HCT116 (cell line): ENCODE measurements around the gene BCL7A. TPM values are rescaled to one million over a fixed set of nuclear protein-coding genes. Genes with fewer than 3 reads are reported as not detected.
"Not testable (repeated sequence)": the region's sequence is repeated elsewhere in the genome, so short reads cannot be mapped to it uniquely, and the experiment has no call there.

Source experiments
- ATAC-seq: fragments of 200-7000 bp; cut with Tn5 transposase; 2 replicates; pipeline ENCODE4 v1.9.1; 2020; ENCODE audit warnings: mild to moderate bottlenecking, moderate library complexity
- BruUV-seq: library from RNA; stranded (reverse); fragments of 400-500 nt; replicated peaks from 2 replicates; lab custom pipeline; 2021; lab: Mats Ljungman, UMichigan
- CTCF ChIA-PET: fragments of 300-600 bp; sonication (Branson Sonifier 250); formaldehyde crosslinking; loops from one replicate; lab custom pipeline; 2021; ENCODE audit warnings: antibody characterized with exemption; lab: Charles Lee
- POLR2A ChIA-PET: fragments of 300-600, 350-600 bp; sonication (Branson Sonifier 250); formaldehyde crosslinking; loops from one replicate; lab custom pipeline; 2021; ENCODE audit warnings: antibody characterized with exemption; lab: Charles Lee
- RAD21 ChIA-PET, 2 experiments: fragments of 300-600 bp; sonication (Branson Sonifier 250); formaldehyde crosslinking; loops; one replicate each; lab custom pipeline; 2023; ENCODE audit warnings: low total read pairs in 2 of 2; ENCODE audit not compliant: uncharacterized antibody in 2 of 2, unreplicated experiment in 2 of 2, low non-redundant PET in 1 of 2; lab: Charles Lee
- DNase-seq: peaks from one replicate; pipeline ENCODE4 v3.0.0-alpha.2; 2010; ENCODE audit warnings: low read depth, low spot score
- H2AFZ ChIP-seq: fragments of 200-600 bp; shearing (Covaris generic), sonication (generic); 2 replicates; pipeline ENCODE4 v1.6.1; 2017; ENCODE audit warnings: low read depth, mixed run types, mixed read lengths, antibody characterized with exemption, low read length; ENCODE audit not compliant: poor library complexity, severe bottlenecking
- H3K27ac ChIP-seq: 2 replicates; pipeline ENCODE4 v1.5.1; 2012; ENCODE audit warnings: low read depth, low read length
- H3K27me3 ChIP-seq: fragments of 200-600 bp; sonication (generic); 2 replicates; pipeline ENCODE4 v1.6.1; 2016; ENCODE audit warnings: mixed run types, low read length, mixed read lengths; ENCODE audit not compliant: insufficient read depth
- H3K36me3 ChIP-seq, 2 experiments: fragments of 200-500 bp in 1 of 2; fragments of 200-600 bp in 1 of 2; sonication (Bioruptor generic) in 1 of 2; sonication (generic) in 1 of 2; 2 replicates each; pipeline versions ENCODE4 v1.5.1 to v1.6.1; 2014 to 2016; ENCODE audit warnings: low read length in 2 of 2, inconsistent platforms in 1 of 2, mixed read lengths in 1 of 2, mixed run types in 1 of 2; ENCODE audit not compliant: insufficient read depth in 2 of 2, control insufficient read depth in 1 of 2
- H3K4me1 ChIP-seq, 2 experiments: fragments of 200-600 bp in 1 of 2; sonication (generic) in 1 of 2; 2 replicates each; pipeline versions ENCODE4 v1.5.1 to v1.6.1; 2012 to 2017; ENCODE audit warnings: low read length in 2 of 2, inconsistent platforms in 1 of 2, mild to moderate bottlenecking in 1 of 2, mixed read lengths in 1 of 2, mixed run types in 1 of 2, moderate library complexity in 1 of 2; ENCODE audit not compliant: insufficient read depth in 2 of 2, control insufficient read depth in 1 of 2
- H3K4me2 ChIP-seq: fragments of 200-600 bp; sonication (generic); 2 replicates; pipeline ENCODE4 v1.6.1; 2017; ENCODE audit warnings: mixed run types, low read length, mixed read lengths
- H3K4me3 ChIP-seq, 2 experiments: fragments of 200-600 bp in 1 of 2; sonication (generic) in 1 of 2; replicated peaks in 1 of 2; 2 replicates each; pipeline ENCODE4 v1.5.1; 2011 to 2016; ENCODE audit warnings: low read length in 2 of 2, control low read depth in 1 of 2, low read depth in 1 of 2, mild to moderate bottlenecking in 1 of 2, mixed read lengths in 1 of 2, mixed run types in 1 of 2
- H3K79me2 ChIP-seq: fragments of 200-600 bp; sonication (generic); 2 replicates; pipeline ENCODE4 v1.6.1; 2017; ENCODE audit warnings: mild to moderate bottlenecking, mixed run types, low read length, moderate library complexity, mixed read lengths; ENCODE audit not compliant: insufficient read depth
- H3K9ac ChIP-seq: fragments of 200-600 bp; sonication (generic); 2 replicates; pipeline ENCODE4 v1.6.1; 2016; ENCODE audit warnings: low read length, mixed read lengths
- H3K9me2 ChIP-seq: fragments of 200-600 bp; sonication (generic), shearing (Covaris generic); 2 replicates; pipeline ENCODE4 v1.6.1; 2017; ENCODE audit warnings: mixed run types, mild to moderate bottlenecking, moderate library complexity; ENCODE audit not compliant: insufficient read depth
- H3K9me3 ChIP-seq, 2 experiments: fragments of 200-500 bp in 1 of 2; fragments of 200-600 bp in 1 of 2; sonication (Bioruptor generic) in 1 of 2; sonication (generic) in 1 of 2; 2 replicates each; pipeline ENCODE4 v1.6.1; 2014 to 2017; ENCODE audit warnings: low read length in 2 of 2, mixed read lengths in 2 of 2, inconsistent platforms in 1 of 2, low read depth in 1 of 2, mild to moderate bottlenecking in 1 of 2, mixed run types in 1 of 2, moderate library complexity in 1 of 2; ENCODE audit not compliant: control insufficient read depth in 1 of 2, insufficient read depth in 1 of 2
- H4K20me1 ChIP-seq: fragments of 200-600 bp; sonication (generic), shearing (Covaris generic); 2 replicates; pipeline ENCODE4 v1.6.1; 2017; ENCODE audit warnings: mixed run types, mild to moderate bottlenecking, moderate library complexity; ENCODE audit not compliant: insufficient read depth
- EGR1 ChIP-seq: IDR thresholded peaks from 2 replicates; pipeline ENCODE4 v1.6.1; 2012; ENCODE audit warnings: low read depth
- EZH2phosphoT487 ChIP-seq: fragments of 200-600 bp; IDR thresholded peaks from 2 replicates; pipeline ENCODE4 v1.6.1; 2018; ENCODE audit warnings: antibody characterized with exemption, borderline replicate concordance
- JUND ChIP-seq: IDR thresholded peaks from 2 replicates; pipeline ENCODE4 v1.6.1; 2012
- POLR2A ChIP-seq: IDR thresholded peaks from 2 replicates; pipeline ENCODE4 v1.7.0; 2011; ENCODE audit warnings: borderline replicate concordance; ENCODE audit not compliant: insufficient read depth, insufficient read length; ENCODE audit errors: extremely low read depth
- POLR2AphosphoS5 ChIP-seq: IDR thresholded peaks from 2 replicates; pipeline ENCODE4 v1.6.1; 2011; ENCODE audit warnings: mild to moderate bottlenecking, low read depth, low read length, moderate library complexity
- SP1 ChIP-seq: IDR thresholded peaks from 2 replicates; pipeline ENCODE4 v1.6.1; 2012; ENCODE audit warnings: low read depth
- TCF7L2 ChIP-seq: IDR thresholded peaks from 2 replicates; pipeline ENCODE4 v1.7.0; 2011; ENCODE audit warnings: borderline replicate concordance, inconsistent platforms; ENCODE audit not compliant: insufficient read depth, insufficient read length; ENCODE audit errors: extremely low read depth
- ZFX ChIP-seq: fragments of 450-650 bp; IDR thresholded peaks from 2 replicates; pipeline ENCODE4 v1.6.1; 2017
- ZNF274 ChIP-seq: fragments of 200-500 bp; sonication (Bioruptor generic); IDR thresholded peaks from 2 replicates; pipeline ENCODE4 v1.6.1; 2014; ENCODE audit warnings: mild to moderate bottlenecking, low read depth, low read length, inconsistent platforms
- intact Hi-C: fragments of 100-400 bp; cut with micrococcal nuclease; formaldehyde crosslinking; loops from 2 replicates; pipeline ENCODE4 v1.10.0; 2022
- total RNA-seq: library from RNA; stranded (reverse); gene quantifications from one replicate; pipeline ENCODE4 v1.2.1, GENCODE V29; 2021; ENCODE audit not compliant: unreplicated experiment
- TF ChIP-seq, protein P1 (sequence below): IDR thresholded peaks from 2 replicates; pipeline ENCODE4 v1.6.1; 2012
- TF ChIP-seq, protein P2 (sequence below): IDR thresholded peaks from 2 replicates; pipeline ENCODE4 v1.6.1; 2011; ENCODE audit warnings: mild to moderate bottlenecking, low read length, moderate library complexity; ENCODE audit not compliant: insufficient replicate concordance; ENCODE audit errors: extremely low read depth
- TF ChIP-seq, protein P3 (sequence below), 3 experiments: fragments of 200-600 bp in 1 of 3; sonication (generic) in 1 of 3; IDR thresholded peaks in 2 of 3; conservative IDR thresholded peaks in 1 of 3; 2 replicates each; pipeline ENCODE4 v1.5.1; 2012 to 2017; ENCODE audit warnings: low read depth in 2 of 3, low read length in 2 of 3, antibody characterized with exemption in 1 of 3, borderline replicate concordance in 1 of 3, control low read depth in 1 of 3, mild to moderate bottlenecking in 1 of 3, mixed read lengths in 1 of 3, mixed run types in 1 of 3, moderate library complexity in 1 of 3; ENCODE audit not compliant: insufficient read depth in 1 of 3
- TF ChIP-seq, protein P4 (sequence below): IDR thresholded peaks from 2 replicates; pipeline ENCODE4 v1.6.1; 2012; ENCODE audit warnings: low read depth

The BCL7A gene
- total RNA-seq, 1 experiment from 2014 or later: 14.2 TPM

DNA sequence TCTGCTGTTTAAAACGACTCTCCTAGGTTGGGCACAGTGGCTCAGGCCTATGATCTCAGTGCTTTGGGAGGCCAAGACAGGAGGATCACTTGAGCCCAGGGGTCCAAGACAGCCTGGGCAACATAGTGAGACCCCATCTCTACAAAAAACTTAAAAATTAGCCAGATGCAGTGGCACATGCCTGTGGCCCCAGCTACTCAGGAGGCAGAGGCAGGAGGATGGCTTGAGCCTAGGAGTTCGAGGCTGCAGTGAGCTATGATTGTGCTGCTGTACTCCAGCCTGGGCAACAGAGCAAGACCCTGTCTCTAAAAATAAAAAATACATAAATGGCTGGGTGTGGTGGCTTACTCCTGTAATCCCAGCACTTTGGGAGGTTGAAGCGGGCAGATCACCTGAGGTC is 19.8 kb downstream of the BCL7A start:
- H3K36me3 ChIP-seq, H4K20me1 ChIP-seq, POLR2A ChIA-PET, BruUV-seq, DNase-seq, H2AFZ ChIP-seq, H3K27ac ChIP-seq, H3K4me3 ChIP-seq, H3K4me2 ChIP-seq, ATAC-seq, RAD21 ChIA-PET, H3K27me3 ChIP-seq, H3K9ac ChIP-seq, CTCF ChIA-PET, intact Hi-C loops, H3K9me3 ChIP-seq, H3K9me2 ChIP-seq, H3K4me1 ChIP-seq, H3K79me2 ChIP-seq: not testable (repeated sequence)

DNA sequence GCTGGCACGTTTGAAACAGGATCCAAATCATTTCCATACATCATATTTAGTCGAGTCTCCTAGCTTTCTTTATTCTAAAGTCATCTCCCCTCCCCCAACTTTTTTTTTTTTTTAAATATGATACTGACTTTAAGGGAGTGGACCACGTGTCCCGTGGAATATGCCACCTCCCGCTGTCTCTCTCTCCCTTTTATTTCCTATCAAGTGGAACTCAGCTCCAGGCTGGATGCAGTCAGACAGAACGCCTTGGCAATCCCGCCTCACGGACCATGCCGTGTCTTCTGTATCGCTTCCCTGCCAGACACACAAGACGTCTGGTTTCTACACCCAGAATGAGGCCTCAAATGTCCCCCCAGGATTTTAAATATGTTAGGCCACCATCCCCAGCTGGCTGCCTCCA is 21.2 kb downstream of the BCL7A start:
- intact Hi-C loops: no loop called here
- POLR2A ChIA-PET: no interaction called here
- Histone ChIP-seq H3K9ac (no peak overlapping the region), H4K20me1 (no peaks in the 10 kb centered on the region), H3K9me3 (no peaks in the 10 kb centered on the region), H2AFZ (no peak overlapping the region), H3K27me3 (no peaks in the 10 kb centered on the region), H3K27ac (no peak overlapping the region), H3K4me2 (no peak overlapping the region), H3K79me2 (no peaks in the 10 kb centered on the region), H3K36me3 (peaks cover 5 to 10% of the 10 kb centered on the region in 2 experiments; a peak in 3 of 4 replicates), H3K9me2 (no peaks in the 10 kb centered on the region), H3K4me1 (no peaks in the 10 kb centered on the region), H3K4me3 (no peak overlapping the region)
- no TSS peak for BruUV-seq
- CTCF ChIA-PET: no interaction called here
- ATAC-seq (no peak), DNase-seq (no peak)
- RAD21 ChIA-PET: no interaction called here
- TF ChIP-seq POLR2AphosphoS5: no peak
- TF ChIP-seq ZNF274: no peak
- TF ChIP-seq, protein P1, sequence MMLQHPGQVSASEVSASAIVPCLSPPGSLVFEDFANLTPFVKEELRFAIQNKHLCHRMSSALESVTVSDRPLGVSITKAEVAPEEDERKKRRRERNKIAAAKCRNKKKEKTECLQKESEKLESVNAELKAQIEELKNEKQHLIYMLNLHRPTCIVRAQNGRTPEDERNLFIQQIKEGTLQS: no peak
- TF ChIP-seq TCF7L2: no peak
- TF ChIP-seq, protein P2, sequence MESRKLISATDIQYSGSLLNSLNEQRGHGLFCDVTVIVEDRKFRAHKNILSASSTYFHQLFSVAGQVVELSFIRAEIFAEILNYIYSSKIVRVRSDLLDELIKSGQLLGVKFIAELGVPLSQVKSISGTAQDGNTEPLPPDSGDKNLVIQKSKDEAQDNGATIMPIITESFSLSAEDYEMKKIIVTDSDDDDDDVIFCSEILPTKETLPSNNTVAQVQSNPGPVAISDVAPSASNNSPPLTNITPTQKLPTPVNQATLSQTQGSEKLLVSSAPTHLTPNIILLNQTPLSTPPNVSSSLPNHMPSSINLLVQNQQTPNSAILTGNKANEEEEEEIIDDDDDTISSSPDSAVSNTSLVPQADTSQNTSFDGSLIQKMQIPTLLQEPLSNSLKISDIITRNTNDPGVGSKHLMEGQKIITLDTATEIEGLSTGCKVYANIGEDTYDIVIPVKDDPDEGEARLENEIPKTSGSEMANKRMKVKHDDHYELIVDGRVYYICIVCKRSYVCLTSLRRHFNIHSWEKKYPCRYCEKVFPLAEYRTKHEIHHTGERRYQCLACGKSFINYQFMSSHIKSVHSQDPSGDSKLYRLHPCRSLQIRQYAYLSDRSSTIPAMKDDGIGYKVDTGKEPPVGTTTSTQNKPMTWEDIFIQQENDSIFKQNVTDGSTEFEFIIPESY: no peak
- no peak for TF ChIP-seq ZFX
- TF ChIP-seq EZH2phosphoT487: no peak
- no peak for TF ChIP-seq SP1
- TF ChIP-seq, protein P3, sequence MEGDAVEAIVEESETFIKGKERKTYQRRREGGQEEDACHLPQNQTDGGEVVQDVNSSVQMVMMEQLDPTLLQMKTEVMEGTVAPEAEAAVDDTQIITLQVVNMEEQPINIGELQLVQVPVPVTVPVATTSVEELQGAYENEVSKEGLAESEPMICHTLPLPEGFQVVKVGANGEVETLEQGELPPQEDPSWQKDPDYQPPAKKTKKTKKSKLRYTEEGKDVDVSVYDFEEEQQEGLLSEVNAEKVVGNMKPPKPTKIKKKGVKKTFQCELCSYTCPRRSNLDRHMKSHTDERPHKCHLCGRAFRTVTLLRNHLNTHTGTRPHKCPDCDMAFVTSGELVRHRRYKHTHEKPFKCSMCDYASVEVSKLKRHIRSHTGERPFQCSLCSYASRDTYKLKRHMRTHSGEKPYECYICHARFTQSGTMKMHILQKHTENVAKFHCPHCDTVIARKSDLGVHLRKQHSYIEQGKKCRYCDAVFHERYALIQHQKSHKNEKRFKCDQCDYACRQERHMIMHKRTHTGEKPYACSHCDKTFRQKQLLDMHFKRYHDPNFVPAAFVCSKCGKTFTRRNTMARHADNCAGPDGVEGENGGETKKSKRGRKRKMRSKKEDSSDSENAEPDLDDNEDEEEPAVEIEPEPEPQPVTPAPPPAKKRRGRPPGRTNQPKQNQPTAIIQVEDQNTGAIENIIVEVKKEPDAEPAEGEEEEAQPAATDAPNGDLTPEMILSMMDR (IDR thresholded peaks at IDR 0.05 in 2 of 3, conservative IDR thresholded peaks at IDR 0.05 in 1 of 3; ENCODE audit: borderline replicate concordance in 1 of 3, insufficient read depth in 1 of 3, low read depth in 2 of 3, low read length in 2 of 3): no peak
- TF ChIP-seq JUND: no peak
- TF ChIP-seq EGR1: no peak
- TF ChIP-seq POLR2A: no peak
- TF ChIP-seq, protein P4, sequence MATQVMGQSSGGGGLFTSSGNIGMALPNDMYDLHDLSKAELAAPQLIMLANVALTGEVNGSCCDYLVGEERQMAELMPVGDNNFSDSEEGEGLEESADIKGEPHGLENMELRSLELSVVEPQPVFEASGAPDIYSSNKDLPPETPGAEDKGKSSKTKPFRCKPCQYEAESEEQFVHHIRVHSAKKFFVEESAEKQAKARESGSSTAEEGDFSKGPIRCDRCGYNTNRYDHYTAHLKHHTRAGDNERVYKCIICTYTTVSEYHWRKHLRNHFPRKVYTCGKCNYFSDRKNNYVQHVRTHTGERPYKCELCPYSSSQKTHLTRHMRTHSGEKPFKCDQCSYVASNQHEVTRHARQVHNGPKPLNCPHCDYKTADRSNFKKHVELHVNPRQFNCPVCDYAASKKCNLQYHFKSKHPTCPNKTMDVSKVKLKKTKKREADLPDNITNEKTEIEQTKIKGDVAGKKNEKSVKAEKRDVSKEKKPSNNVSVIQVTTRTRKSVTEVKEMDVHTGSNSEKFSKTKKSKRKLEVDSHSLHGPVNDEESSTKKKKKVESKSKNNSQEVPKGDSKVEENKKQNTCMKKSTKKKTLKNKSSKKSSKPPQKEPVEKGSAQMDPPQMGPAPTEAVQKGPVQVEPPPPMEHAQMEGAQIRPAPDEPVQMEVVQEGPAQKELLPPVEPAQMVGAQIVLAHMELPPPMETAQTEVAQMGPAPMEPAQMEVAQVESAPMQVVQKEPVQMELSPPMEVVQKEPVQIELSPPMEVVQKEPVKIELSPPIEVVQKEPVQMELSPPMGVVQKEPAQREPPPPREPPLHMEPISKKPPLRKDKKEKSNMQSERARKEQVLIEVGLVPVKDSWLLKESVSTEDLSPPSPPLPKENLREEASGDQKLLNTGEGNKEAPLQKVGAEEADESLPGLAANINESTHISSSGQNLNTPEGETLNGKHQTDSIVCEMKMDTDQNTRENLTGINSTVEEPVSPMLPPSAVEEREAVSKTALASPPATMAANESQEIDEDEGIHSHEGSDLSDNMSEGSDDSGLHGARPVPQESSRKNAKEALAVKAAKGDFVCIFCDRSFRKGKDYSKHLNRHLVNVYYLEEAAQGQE: no peak
